Ishikawa (cell line): Measurements from ENCODE around the gene PLP2.

Experiments used
- CEBPB ChIP-seq: IDR thresholded peaks from 2 replicates; pipeline ENCODE4 v1.6.1; 2012
- CREB1 ChIP-seq: IDR thresholded peaks from 2 replicates; pipeline ENCODE4 v1.6.1; 2012; ENCODE audit warnings: low read depth
- EGR1 ChIP-seq: IDR thresholded peaks from 2 replicates; pipeline ENCODE4 v1.6.1; 2012
- EP300 ChIP-seq: IDR thresholded peaks from 2 replicates; pipeline ENCODE4 v1.6.1; 2012; ENCODE audit warnings: borderline replicate concordance
- FOXM1 ChIP-seq: IDR thresholded peaks from 2 replicates; pipeline ENCODE4 v1.6.1; 2012; ENCODE audit warnings: low read depth, borderline replicate concordance
- NFIC ChIP-seq: IDR thresholded peaks from 2 replicates; pipeline ENCODE4 v1.6.1; 2012
- RAD21 ChIP-seq: IDR thresholded peaks from 2 replicates; pipeline ENCODE4 v1.6.1; 2012; ENCODE audit warnings: low read depth
- REST ChIP-seq: IDR thresholded peaks from 2 replicates; pipeline ENCODE4 v1.6.1; 2012; ENCODE audit warnings: low read depth, mild to moderate bottlenecking
- TAF1 ChIP-seq: IDR thresholded peaks from 2 replicates; pipeline ENCODE4 v1.6.1; 2012; ENCODE audit warnings: low read depth, mild to moderate bottlenecking
- TCF12 ChIP-seq: IDR thresholded peaks from 2 replicates; pipeline ENCODE4 v1.6.1; 2012; ENCODE audit warnings: low read depth
- TEAD4 ChIP-seq: IDR thresholded peaks from 2 replicates; pipeline ENCODE4 v1.6.1; 2012
- YY1 ChIP-seq: IDR thresholded peaks from 2 replicates; pipeline ENCODE4 v1.6.1; 2012; ENCODE audit warnings: low read depth
- ZBTB7A ChIP-seq: IDR thresholded peaks from 2 replicates; pipeline ENCODE4 v1.6.1; 2012; ENCODE audit warnings: low read depth
- TF ChIP-seq, protein P1 (sequence below): IDR thresholded peaks from 2 replicates; pipeline ENCODE4 v1.6.1; 2012
- TF ChIP-seq, protein P2 (sequence below): IDR thresholded peaks from 2 replicates; pipeline ENCODE4 v1.6.1; 2012

Gene PLP2

DNA sequence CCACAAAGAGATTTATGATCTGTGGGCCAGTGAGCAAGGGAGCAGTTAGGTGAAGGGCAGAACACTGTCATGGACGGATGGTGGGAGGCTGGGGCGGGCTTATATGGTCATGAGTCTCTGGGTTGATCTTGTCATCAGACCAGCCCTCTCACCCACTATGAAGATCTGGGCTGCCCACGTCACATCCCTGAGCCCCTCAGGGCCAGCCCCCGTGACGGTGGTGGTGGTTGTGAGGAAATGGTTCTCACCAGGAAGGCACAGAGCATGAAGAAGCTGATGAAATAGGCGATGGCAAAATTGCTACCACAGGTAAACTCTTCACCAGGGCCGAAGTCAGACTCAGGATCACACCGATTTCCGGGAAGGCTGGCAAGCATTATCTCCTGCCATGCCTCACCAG is 39.4 kb downstream of the PLP2 start:
- no peak for TF ChIP-seq CREB1
- TF ChIP-seq TEAD4: no peak
- TF ChIP-seq, protein P1, sequence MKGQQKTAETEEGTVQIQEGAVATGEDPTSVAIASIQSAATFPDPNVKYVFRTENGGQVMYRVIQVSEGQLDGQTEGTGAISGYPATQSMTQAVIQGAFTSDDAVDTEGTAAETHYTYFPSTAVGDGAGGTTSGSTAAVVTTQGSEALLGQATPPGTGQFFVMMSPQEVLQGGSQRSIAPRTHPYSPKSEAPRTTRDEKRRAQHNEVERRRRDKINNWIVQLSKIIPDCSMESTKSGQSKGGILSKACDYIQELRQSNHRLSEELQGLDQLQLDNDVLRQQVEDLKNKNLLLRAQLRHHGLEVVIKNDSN: no peak
- no peak for TF ChIP-seq TAF1
- TF ChIP-seq, protein P2, sequence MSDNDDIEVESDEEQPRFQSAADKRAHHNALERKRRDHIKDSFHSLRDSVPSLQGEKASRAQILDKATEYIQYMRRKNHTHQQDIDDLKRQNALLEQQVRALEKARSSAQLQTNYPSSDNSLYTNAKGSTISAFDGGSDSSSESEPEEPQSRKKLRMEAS: no peak
- TF ChIP-seq ZBTB7A: no peak
- TF ChIP-seq YY1: no peak
- TF ChIP-seq RAD21: no peak
- no peak for TF ChIP-seq CEBPB
- TF ChIP-seq TCF12: no peak

DNA sequence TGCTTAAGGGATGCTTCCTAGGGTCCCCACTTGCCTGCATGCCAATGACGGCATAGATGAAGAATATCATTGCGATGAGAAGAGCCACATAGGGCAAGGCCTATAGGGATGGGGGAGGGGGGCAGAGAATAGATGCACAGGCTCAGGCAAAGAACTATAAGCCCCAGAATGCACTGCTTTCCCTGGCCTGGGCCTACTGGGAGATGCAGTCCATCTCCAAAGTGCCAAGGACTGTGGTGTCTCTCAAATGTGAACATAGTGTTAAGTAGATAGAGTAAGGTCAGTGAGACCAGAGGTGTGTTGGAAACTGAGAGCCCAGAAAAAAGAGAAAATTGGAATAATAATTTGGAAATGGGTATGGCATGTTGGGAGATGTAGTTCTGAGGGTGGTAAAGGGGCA is 40.5 kb downstream of the PLP2 start:
- TF ChIP-seq TEAD4 (no peak), TAF1 (no peak), ZBTB7A (no peak), CEBPB (no peak), EGR1 (no peak), FOXM1 (no peak), NFIC (no peak), REST (no peak), YY1 (no peak), EP300 (no peak), TCF12 (no peak), CREB1 (no peak), RAD21 (no peak)
- TF ChIP-seq, protein P1: no peak
- TF ChIP-seq, protein P2: no peak

DNA sequence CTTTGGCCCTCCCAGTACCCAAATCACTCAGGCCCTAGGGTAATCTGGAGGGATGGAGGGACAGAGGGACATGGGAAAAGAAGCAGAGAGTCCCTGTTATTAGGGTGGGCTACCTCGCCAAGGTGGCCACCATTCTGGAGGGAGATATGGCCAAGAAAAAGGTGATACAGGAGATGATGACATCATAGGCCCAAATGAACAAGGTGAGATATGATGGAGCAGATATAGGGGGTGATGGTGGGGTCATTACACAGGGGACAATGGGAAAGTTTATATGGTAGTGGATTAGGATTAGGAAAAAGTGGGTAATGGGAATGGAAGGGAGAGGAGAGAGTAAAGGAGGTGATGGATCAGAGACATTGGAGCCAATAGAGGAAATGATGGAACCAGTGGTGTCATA is 41.2 kb downstream of the PLP2 start:
- TF ChIP-seq CREB1: no peak
- TF ChIP-seq, protein P1: no peak
- no peak for TF ChIP-seq TEAD4
- no peak for TF ChIP-seq NFIC
- TF ChIP-seq CEBPB: no peak
- TF ChIP-seq TAF1: no peak
- TF ChIP-seq EGR1: no peak
- no peak for TF ChIP-seq EP300
- TF ChIP-seq REST: no peak
- TF ChIP-seq RAD21: no peak
- TF ChIP-seq YY1: no peak
- TF ChIP-seq ZBTB7A: no peak
- TF ChIP-seq, protein P2: no peak
- no peak for TF ChIP-seq FOXM1
- no peak for TF ChIP-seq TCF12

DNA sequence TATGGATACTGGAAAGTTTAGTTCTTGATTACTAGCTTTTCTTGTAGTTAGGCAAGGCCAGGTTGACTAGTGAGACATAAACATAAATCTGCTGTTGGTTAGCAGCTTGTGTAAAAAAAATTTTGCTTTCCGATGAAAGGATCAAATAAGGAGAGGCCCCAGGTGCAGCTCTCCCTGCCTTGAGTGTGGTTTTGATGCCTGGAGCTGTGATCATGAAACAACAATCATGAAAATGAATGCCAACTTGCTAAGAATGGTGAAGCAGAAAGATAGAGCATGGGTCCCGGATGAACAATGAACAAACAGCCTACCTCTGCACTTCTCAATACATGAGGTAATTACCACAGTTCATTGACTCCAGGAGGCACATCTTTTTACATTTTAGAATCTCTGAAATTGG is 42.7 kb downstream of the PLP2 start:
- TF ChIP-seq RAD21: no peak
- TF ChIP-seq NFIC: no peak
- no peak for TF ChIP-seq CEBPB
- TF ChIP-seq REST: no peak
- TF ChIP-seq, protein P1: no peak
- no peak for TF ChIP-seq CREB1
- no peak for TF ChIP-seq FOXM1
- TF ChIP-seq TCF12: no peak
